PFSK-1 (cell line): Measurements from ENCODE around the gene RPS28.
A peak's percentile ranks its signal among the peaks of the same experiment; 100 is the strongest.

Experiments used
- FOXP2 ChIP-seq: optimal IDR thresholded peaks from 2 replicates; pipeline ENCODE3; 2011; ENCODE audit warnings: borderline replicate concordance, control low read depth, inconsistent platforms; ENCODE audit not compliant: insufficient read depth; ENCODE audit errors: extremely low read length, extremely low read depth
- POLR2AphosphoS5 ChIP-seq: IDR thresholded peaks from 2 replicates; pipeline ENCODE4 v1.6.1; 2012; ENCODE audit warnings: low read depth, mild to moderate bottlenecking, control low read depth, low read length, moderate library complexity
- REST ChIP-seq, 2 experiments: IDR thresholded peaks; 2 replicates each; pipeline versions ENCODE4 v1.6.1 to v1.8.0; 2011 to 2012; ENCODE audit warnings: low read depth in 2 of 2, low read length in 2 of 2, control low read depth in 1 of 2, inconsistent platforms in 1 of 2, mild to moderate bottlenecking in 1 of 2, moderate library complexity in 1 of 2; ENCODE audit not compliant: insufficient read depth in 1 of 2
- SIN3A ChIP-seq: IDR thresholded peaks from 2 replicates; pipeline ENCODE4 v1.6.1; 2012; ENCODE audit warnings: mild to moderate bottlenecking, low read length, moderate library complexity, borderline replicate concordance; ENCODE audit not compliant: insufficient read depth
- TAF1 ChIP-seq: IDR thresholded peaks from 2 replicates; pipeline ENCODE4 v1.6.1; 2012; ENCODE audit warnings: low read length, control low read depth, borderline replicate concordance; ENCODE audit not compliant: insufficient read depth

DNA sequence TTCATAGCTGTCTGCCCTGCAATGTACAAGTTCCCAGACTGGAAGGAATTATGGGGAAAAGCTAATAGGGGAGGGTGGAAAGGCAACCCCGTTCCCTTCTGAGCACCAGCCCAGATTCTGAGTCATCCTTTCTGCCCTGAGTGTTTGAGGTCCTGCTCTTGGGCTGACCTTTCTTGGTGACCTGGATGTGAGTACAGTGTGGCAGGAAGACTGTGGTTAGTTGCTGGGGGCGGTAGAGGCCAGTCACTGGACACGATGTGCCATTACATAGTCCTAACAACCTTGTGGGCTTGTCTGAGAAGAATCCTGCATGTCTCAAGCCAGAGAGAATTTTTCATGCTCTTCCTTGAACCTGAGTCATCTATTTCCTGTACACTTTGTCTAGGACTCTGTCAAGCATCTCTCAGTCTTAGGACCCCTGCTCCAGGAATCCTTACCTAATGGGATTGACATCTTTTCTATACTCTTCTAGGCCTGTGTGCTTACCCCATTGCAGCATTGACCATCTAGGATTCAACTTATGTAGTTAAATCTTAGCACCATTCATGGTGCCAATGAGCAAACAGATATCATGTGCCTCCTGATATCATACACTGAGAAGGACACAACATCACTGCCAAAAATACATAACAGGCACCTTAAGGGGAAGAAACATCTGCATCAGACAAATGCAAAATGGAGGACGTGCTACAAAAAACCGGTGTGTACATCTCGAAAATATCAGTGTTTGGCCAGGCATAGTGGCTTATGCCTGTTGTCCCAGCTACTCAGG is 34.5 kb downstream of the RPS28 start:
- TF ChIP-seq TAF1 (no peak), REST (IDR thresholded peaks at IDR 0.05; ENCODE audit: insufficient read depth in 1 of 2, low read depth in 2 of 2, low read length in 2 of 2) (no peak; a peak in 1 of 4 replicates), POLR2AphosphoS5 (no peak), SIN3A (no peak), FOXP2 (peak; percentile 78)
